ENCODE data around the gene KIF13A.

Gene KIF13A

GRCh38 chr6:17901493-17901892 lies 85.9 kb downstream of the KIF13A start:
- Histone ChIP-seq H3K27ac (no peak overlapping the region), H3K4me2 (no peak overlapping the region), H3K4me3 (IDR thresholded peaks at IDR 0.05; ENCODE audit: insufficient read depth, low read depth, low read length) (no peak overlapping the region), H3K9ac (no peak overlapping the region), H3K36me3 (ENCODE audit: insufficient read depth) (no peaks in the 10 kb centered on the region), H3K27me3 (ENCODE audit: insufficient read depth, low read depth) (no peaks in the 10 kb centered on the region), H2AFZ (ENCODE audit: low read depth) (no peak overlapping the region), H4K20me1 (ENCODE audit: insufficient read depth) (no peaks in the 10 kb centered on the region), H3K4me1 (ENCODE audit: low read depth, poor library complexity, severe bottlenecking) (peaks cover 7% of the 10 kb centered on the region), H3K79me2 (ENCODE audit: insufficient read depth, low read depth) (no peaks in the 10 kb centered on the region)
- no peak for TF ChIP-seq CTCF (conservative IDR thresholded peaks at IDR 0.05; ENCODE audit: low read depth, low read length)

- Histone ChIP-seq H3K4me3 (IDR thresholded peaks at IDR 0.05; ENCODE audit: insufficient read depth, low read depth, low read length) (no peak overlapping the region), H2AFZ (ENCODE audit: low read depth) (no peak overlapping the region), H3K4me2 (no peak overlapping the region), H3K27ac (no peak overlapping the region), H3K36me3 (ENCODE audit: insufficient read depth) (no peaks in the 10 kb centered on the region), H3K79me2 (ENCODE audit: insufficient read depth, low read depth) (no peaks in the 10 kb centered on the region), H3K27me3 (ENCODE audit: insufficient read depth, low read depth) (no peaks in the 10 kb centered on the region), H3K4me1 (ENCODE audit: low read depth, poor library complexity, severe bottlenecking) (peaks cover 7% of the 10 kb centered on the region), H4K20me1 (ENCODE audit: insufficient read depth) (no peaks in the 10 kb centered on the region), H3K9ac (no peak overlapping the region)
- TF ChIP-seq CTCF (conservative IDR thresholded peaks at IDR 0.05; ENCODE audit: low read depth, low read length) = no peak
These were observed 87.4 kb downstream of the KIF13A start for GRCh38 chr6:17900011-17900410.

GRCh38 chr6:17899491-17899890 lies 87.9 kb downstream of the KIF13A start:
- H3K79me2 ChIP-seq (ENCODE audit: insufficient read depth, low read depth) = no peaks in the 10 kb centered on the region
- H3K4me2 ChIP-seq = no peak overlapping the region
- no peak overlapping the region for H3K27ac ChIP-seq
- no peak for TF ChIP-seq CTCF (conservative IDR thresholded peaks at IDR 0.05; ENCODE audit: low read depth, low read length)
- no peak overlapping the region for H3K4me3 ChIP-seq (IDR thresholded peaks at IDR 0.05; ENCODE audit: insufficient read depth, low read depth, low read length)
- H3K36me3 ChIP-seq (ENCODE audit: insufficient read depth) = no peaks in the 10 kb centered on the region
- H3K27me3 ChIP-seq (ENCODE audit: insufficient read depth, low read depth) = no peaks in the 10 kb centered on the region
- H4K20me1 ChIP-seq (ENCODE audit: insufficient read depth) = no peaks in the 10 kb centered on the region
- no peak overlapping the region for H3K9ac ChIP-seq
- H3K4me1 ChIP-seq (ENCODE audit: low read depth, poor library complexity, severe bottlenecking) = peaks cover 7% of the 10 kb centered on the region
- no peak overlapping the region for H2AFZ ChIP-seq (ENCODE audit: low read depth)

- H3K4me2 ChIP-seq = no peak overlapping the region; the same call in 1 of the 2 replicates
- H3K4me1 ChIP-seq (ENCODE audit: low read depth, poor library complexity, severe bottlenecking) = peaks cover 7% of the 10 kb centered on the region
- H2AFZ ChIP-seq (ENCODE audit: low read depth) = no peak overlapping the region
- TF ChIP-seq CTCF (conservative IDR thresholded peaks at IDR 0.05; ENCODE audit: low read depth, low read length) = no peak
- no peaks in the 10 kb centered on the region for H3K36me3 ChIP-seq (ENCODE audit: insufficient read depth)
- H3K9ac ChIP-seq = no peak overlapping the region
- no peak overlapping the region for H3K4me3 ChIP-seq (IDR thresholded peaks at IDR 0.05; ENCODE audit: insufficient read depth, low read depth, low read length)
- H4K20me1 ChIP-seq (ENCODE audit: insufficient read depth) = no peaks in the 10 kb centered on the region
- no peak overlapping the region for H3K27ac ChIP-seq
- no peaks in the 10 kb centered on the region for H3K27me3 ChIP-seq (ENCODE audit: insufficient read depth, low read depth)
- H3K79me2 ChIP-seq (ENCODE audit: insufficient read depth, low read depth) = no peaks in the 10 kb centered on the region
These were observed 89.8 kb downstream of the KIF13A start for GRCh38 chr6:17897681-17898080.

Measured in KMS-11 (cell line).